Endothelial cell (in vitro differentiated cells): ENCODE data around the gene C6orf89. TPM values are rescaled to one million over a fixed set of nuclear protein-coding genes. Genes with fewer than 3 reads are reported as not detected.

Experiments
- DNase-seq: peaks from one replicate; pipeline ENCODE4 v3.0.0; 2021; ENCODE audit warnings: low spot score
- H3K27ac Mint-ChIP-seq: one replicate; pipeline ENCODE4 v1.8.0; 2021; ENCODE audit warnings: mixed read lengths, inconsistent platforms; ENCODE audit not compliant: unreplicated experiment
- H3K27me3 Mint-ChIP-seq: one replicate; pipeline ENCODE4 v1.8.0; 2021; ENCODE audit warnings: mild to moderate bottlenecking, moderate library complexity, mixed read lengths, inconsistent platforms; ENCODE audit not compliant: unreplicated experiment
- H3K36me3 Mint-ChIP-seq: one replicate; pipeline ENCODE4 v1.8.0; 2021; ENCODE audit warnings: mild to moderate bottlenecking, low read depth, mixed read lengths, inconsistent platforms; ENCODE audit not compliant: unreplicated experiment
- H3K4me1 Mint-ChIP-seq: one replicate; pipeline ENCODE4 v1.8.0; 2021; ENCODE audit warnings: mild to moderate bottlenecking, mixed read lengths, inconsistent platforms; ENCODE audit not compliant: unreplicated experiment
- H3K4me3 Mint-ChIP-seq: one replicate; pipeline ENCODE4 v1.8.0; 2021; ENCODE audit warnings: mild to moderate bottlenecking, mixed read lengths, inconsistent platforms; ENCODE audit not compliant: unreplicated experiment
- H3K9me3 Mint-ChIP-seq: one replicate; pipeline ENCODE4 v1.8.0; 2021; ENCODE audit warnings: mixed read lengths, inconsistent platforms; ENCODE audit not compliant: unreplicated experiment
- total RNA-seq: library from RNA; stranded (reverse); fragmentation: NEBNext Ultra II Directional; extraction: Animal tissue kit (Norgen Biotek cat#: 25700); gene quantifications from one replicate; pipeline ENCODE4 v1.2.1, GENCODE V29; 2021; ENCODE audit not compliant: unreplicated experiment
- TF ChIP-seq, protein P1 (sequence below): fragments of 200-600 bp; sonication (generic); IDR thresholded peaks from one replicate; pipeline ENCODE4 v1.5.0; 2021; ENCODE audit warnings: antibody characterized with exemption; ENCODE audit not compliant: unreplicated experiment

C6orf89 gene
- total RNA-seq, 1 donor from 2014 or later, result 43.2 TPM

DNA sequence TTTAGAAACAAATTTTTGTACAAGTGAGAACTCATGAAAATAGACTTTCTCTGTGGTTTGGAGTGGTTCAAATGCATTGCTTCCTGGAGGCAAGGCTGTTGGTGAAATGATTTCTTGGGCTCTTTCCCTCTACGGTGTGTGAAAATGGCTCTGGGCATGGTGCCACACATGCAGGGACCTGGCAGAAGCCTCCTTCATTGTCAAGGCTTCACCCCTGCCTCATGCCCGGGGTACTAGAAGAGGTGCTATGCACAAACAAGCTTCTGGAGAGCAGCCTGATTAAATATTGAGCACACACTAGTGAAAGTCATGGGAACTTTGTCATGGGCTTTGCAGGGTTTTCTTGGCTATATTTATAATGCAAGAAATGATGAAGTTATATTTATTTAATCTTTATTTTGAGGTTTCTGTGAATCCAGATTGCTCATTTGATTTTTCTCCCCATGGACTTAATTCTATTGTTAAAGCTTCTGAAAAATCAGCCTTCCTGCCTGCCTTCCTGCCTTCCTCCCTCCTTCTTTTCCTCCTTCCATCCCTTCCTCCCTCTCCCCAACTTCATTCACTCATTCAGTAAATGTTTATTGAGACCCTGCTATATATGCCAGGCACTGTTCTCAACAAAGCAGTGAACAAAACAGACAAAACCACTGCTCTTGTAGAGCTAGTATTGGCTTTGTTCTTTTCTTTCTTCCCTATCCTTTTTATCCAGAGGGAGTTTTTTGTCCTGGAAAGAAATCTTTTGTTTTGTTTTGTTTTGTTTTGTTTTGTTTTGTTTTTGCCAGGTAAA, 21.0 kb downstream of the C6orf89 start:
- Mint-ChIP-seq H3K27me3 (no peaks in the 10 kb centered on the region), H3K9me3 (no peaks in the 10 kb centered on the region), H3K4me1 (peaks cover 63% of the 10 kb centered on the region), H3K27ac (peak overlapping the region; percentile 86), H3K4me3 (no peak overlapping the region), H3K36me3 (peaks cover 18% of the 10 kb centered on the region)
- TF ChIP-seq, protein P1, sequence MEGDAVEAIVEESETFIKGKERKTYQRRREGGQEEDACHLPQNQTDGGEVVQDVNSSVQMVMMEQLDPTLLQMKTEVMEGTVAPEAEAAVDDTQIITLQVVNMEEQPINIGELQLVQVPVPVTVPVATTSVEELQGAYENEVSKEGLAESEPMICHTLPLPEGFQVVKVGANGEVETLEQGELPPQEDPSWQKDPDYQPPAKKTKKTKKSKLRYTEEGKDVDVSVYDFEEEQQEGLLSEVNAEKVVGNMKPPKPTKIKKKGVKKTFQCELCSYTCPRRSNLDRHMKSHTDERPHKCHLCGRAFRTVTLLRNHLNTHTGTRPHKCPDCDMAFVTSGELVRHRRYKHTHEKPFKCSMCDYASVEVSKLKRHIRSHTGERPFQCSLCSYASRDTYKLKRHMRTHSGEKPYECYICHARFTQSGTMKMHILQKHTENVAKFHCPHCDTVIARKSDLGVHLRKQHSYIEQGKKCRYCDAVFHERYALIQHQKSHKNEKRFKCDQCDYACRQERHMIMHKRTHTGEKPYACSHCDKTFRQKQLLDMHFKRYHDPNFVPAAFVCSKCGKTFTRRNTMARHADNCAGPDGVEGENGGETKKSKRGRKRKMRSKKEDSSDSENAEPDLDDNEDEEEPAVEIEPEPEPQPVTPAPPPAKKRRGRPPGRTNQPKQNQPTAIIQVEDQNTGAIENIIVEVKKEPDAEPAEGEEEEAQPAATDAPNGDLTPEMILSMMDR, result no peak
- no peak for DNase-seq

DNA sequence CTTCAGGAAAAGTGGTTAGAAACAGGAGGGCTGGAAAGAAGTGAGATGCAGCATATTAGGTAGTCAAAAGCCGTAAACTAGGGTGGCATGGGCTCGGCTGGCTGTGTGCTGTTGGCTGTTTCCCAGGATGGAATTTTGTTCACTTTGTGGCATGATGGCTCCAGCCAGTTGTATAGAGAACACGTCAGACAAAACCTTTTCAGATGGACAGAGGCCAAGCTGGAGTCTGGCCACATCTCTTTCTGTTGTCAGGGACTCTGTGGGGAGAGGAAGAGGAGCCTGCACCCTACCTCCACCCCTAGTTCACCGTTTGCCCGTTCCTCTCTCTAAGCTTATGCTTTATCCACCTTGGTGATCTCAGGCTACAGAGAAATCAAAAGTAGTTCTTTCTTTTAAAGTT, 22.0 kb downstream of the C6orf89 start:
- H3K4me3 Mint-ChIP-seq, result no peak overlapping the region

DNA sequence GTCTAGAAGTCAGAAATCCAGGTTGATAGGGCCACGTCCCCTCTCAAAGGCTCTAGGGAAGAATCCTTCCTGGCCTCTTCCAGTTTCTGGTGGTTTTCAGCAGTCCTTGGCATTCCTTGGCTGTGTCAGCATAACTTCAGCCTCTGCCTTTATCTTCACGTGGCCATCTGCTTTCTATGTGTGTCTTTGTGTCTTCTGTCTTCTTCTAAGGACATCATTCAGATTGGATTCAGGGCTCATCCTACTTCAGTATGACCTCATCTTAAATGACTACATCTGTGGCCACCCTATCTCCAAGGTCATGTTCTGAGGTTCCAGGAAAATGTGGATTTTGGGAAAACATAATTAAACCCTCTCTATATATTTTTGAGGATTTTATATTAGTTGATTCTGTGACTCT, 23.0 kb downstream of the C6orf89 start:
- TF ChIP-seq, protein P1, result no peak
- Mint-ChIP-seq H3K4me1 (peaks cover 74% of the 10 kb centered on the region), H3K27me3 (peaks cover 2% of the 10 kb centered on the region), H3K36me3 (peaks cover 11% of the 10 kb centered on the region), H3K27ac (peak overlapping the region; percentile 21), H3K4me3 (no peak overlapping the region), H3K9me3 (no peaks in the 10 kb centered on the region)
- no peak for DNase-seq

More for the DNA sequence above, 22.0 kb downstream of the C6orf89 start:
- Mint-ChIP-seq H3K27ac (peak overlapping the region; percentile 86), H3K4me1 (peaks cover 71% of the 10 kb centered on the region), H3K9me3 (no peaks in the 10 kb centered on the region), H3K27me3 (peaks cover 2% of the 10 kb centered on the region), H3K36me3 (peaks cover 11% of the 10 kb centered on the region)
- DNase-seq, result no peak
- TF ChIP-seq, protein P1, result no peak

DNA sequence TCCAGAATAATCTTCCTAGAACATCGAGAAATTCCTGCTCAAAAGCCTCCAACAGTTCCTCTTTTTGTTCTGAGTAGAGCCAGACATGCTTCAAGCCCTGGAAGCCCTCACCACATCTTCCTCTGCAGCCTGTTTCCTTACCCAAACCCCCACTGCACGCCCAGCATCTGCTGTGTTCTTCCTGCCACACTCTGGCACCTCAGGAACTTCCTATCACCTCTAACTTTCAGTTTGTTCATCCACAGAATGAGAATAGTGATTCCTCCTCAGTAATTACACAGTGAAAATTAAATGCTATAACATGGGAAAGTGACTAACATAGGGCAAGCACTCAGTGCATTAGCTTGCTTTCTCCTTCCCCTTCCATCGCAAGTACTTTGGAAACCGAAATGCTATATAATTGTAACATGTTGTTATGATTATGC, 26.3 kb downstream of the C6orf89 start:
- Mint-ChIP-seq H3K9me3 (no peaks in the 10 kb centered on the region), H3K36me3 (peaks cover 7% of the 10 kb centered on the region), H3K27ac (peak overlapping the region; percentile 95), H3K27me3 (peaks cover 2% of the 10 kb centered on the region), H3K4me1 (peaks cover 68% of the 10 kb centered on the region), H3K4me3 (peak overlapping the region; percentile 15)
- TF ChIP-seq, protein P1, result no peak
- DNase-seq, result peak; percentile 55

DNA sequence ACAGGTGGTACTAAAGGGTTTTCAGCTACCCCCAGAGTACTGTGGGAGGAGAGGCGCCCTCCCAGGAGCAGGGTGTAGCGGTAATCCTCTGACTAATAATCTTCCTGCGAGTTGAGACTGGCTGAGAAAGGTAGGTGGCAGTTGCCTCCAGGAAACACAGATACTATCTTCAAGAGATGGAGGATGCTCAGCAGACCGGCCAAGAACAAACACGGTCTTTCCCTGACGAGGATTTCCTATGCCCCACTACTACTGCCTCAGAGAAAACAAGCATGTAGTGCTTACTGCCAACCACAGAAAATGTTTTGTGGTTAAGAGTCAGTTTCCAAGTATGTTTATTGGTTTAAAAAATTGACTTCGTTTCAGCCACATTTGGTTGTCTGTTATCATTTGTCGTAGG, 26.8 kb downstream of the C6orf89 start:
- peaks cover 63% of the 10 kb centered on the region for H3K4me1 Mint-ChIP-seq

More for the DNA sequence above, 26.8 kb downstream of the C6orf89 start:
- H3K9me3 Mint-ChIP-seq, result no peaks in the 10 kb centered on the region
- H3K36me3 Mint-ChIP-seq, result peaks cover 7% of the 10 kb centered on the region
- peak overlapping the region; percentile 15 for H3K4me3 Mint-ChIP-seq
- peaks cover 2% of the 10 kb centered on the region for H3K27me3 Mint-ChIP-seq
- peak overlapping the region; percentile 95 for H3K27ac Mint-ChIP-seq
- peak; percentile 15 for DNase-seq
- TF ChIP-seq, protein P1, result peak; percentile 21
